ENCODE data around the gene RANBP1.

GRCh38 chr22:20087319-20088262 lies 28.3 kb upstream of the RANBP1 start:
- TF ChIP-seq MAX (IDR thresholded peaks at IDR 0.05) = no peak
- TF ChIP-seq NFIC (IDR thresholded peaks at IDR 0.05) = no peak
- TF ChIP-seq YY1 (IDR thresholded peaks at IDR 0.05; ENCODE audit: low read depth) = no peak
- TF ChIP-seq RAD21 (IDR thresholded peaks at IDR 0.05; ENCODE audit: low read depth) = no peak
- no peak for TF ChIP-seq TAF1 (IDR thresholded peaks at IDR 0.05; ENCODE audit: low read depth)
- no peak for TF ChIP-seq EGR1 (IDR thresholded peaks at IDR 0.05)
- no peak for TF ChIP-seq REST (IDR thresholded peaks at IDR 0.05; ENCODE audit: low read depth)
